Measurements from ENCODE around the gene RPL11.
"Not testable (repeated sequence)": the region's sequence is repeated elsewhere in the genome, so short reads cannot be mapped to it uniquely, and the experiment has no call there.

RPL11 gene

DNA sequence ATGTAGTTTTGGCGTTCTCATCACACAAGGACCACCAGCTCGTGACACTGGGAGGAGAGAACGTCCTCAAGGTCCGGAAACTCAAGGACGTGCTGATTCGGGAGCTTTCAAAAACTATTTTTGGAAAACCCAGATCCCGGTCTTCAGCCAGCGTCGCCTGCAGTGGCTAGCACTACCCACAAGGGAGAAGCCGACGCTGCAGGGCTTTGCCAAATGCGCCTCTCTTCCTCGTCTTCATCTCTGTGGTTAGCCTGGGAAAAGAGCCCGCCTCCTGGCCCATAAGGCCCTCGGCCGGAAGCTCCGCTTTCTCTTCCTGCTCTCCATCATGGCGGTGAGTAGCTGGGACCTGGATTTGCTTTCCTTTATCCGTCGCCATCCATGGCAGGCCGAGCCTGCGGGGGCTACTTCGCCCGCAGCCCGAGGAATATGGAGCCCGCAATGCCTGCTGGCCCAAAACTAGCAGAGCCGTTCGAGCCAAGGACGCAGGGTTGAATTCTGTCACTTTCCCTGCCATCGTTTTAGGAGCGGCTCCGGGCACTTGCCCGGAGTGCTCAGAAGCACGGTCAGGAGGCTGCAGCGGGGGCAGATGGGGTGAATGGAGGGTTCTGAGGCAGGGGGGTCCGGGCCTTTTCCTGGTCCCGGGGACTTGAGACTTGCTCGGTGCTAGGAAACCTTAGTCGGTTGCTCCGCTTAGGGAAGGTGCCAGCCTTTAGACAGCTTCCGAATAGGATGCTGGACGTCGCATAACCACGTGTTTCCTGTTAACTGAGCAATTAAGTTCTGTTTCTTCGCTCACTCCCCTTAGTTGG is at the start of gene RPL11:
Gene RPL11 (plus strand): TSS at position 308 of the 809 bp plus-strand sequence. CDS start 18 bp downstream, at position 326.
- Histone ChIP-seq H3K27me3 (ENCODE audit: low read depth) (no peaks in the 10 kb centered on the region), H3K4me1 (peaks cover 11% of the 10 kb centered on the region), H3K4me3 (peak within 1 kb of the TSS; percentile 100), H3K9me3 (peaks cover 3% of the 10 kb centered on the region; the same call in 1 of the 2 replicates), H3K36me3 (replicated peaks) (peaks cover 50% of the 10 kb centered on the region)
- in situ Hi-C loops (cut with MboI; ENCODE audit: low sequenced_read_pairs), result no loop called here
- DNase-seq (ENCODE audit: low spot score in 2 of 2), result peak; percentile 94 to 95

- no peaks in the 10 kb centered on the region for H3K27me3 ChIP-seq (ENCODE audit: low read depth)
- in situ Hi-C loops (cut with MboI; ENCODE audit: low sequenced_read_pairs), result no loop called here
- no peak for DNase-seq (ENCODE audit: low spot score in 2 of 2)
- no peaks in the 10 kb centered on the region for H3K36me3 ChIP-seq (replicated peaks)
- no peaks in the 10 kb centered on the region for H3K4me1 ChIP-seq
- H3K9me3 ChIP-seq, result no peaks in the 10 kb centered on the region
- no peak overlapping the region for H3K4me3 ChIP-seq
Observed at GRCh38 chr1:23643736-23644554, 47.7 kb upstream of the RPL11 start.

DNA sequence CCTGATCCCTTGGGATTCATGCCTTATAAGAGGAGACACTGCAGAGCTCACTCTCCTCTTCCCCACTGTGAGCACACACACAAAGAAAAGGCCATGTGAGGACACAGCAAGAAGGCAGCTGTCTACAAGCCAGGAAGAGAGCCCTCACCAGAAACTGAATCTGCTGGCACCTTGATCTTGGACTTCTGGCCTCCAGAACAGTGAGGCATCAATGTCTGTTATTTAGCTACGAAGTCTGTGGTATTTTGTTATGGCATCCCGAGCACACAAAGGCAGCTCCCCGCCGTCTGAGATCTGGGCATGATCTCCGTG is 47.1 kb upstream of the RPL11 start:
- no peaks in the 10 kb centered on the region for H3K36me3 ChIP-seq (replicated peaks)
- H3K4me3 ChIP-seq, result no peak overlapping the region
- in situ Hi-C loops (cut with MboI; ENCODE audit: low sequenced_read_pairs), result no loop called here
- H3K4me1 ChIP-seq, result no peaks in the 10 kb centered on the region
- no peaks in the 10 kb centered on the region for H3K27me3 ChIP-seq (ENCODE audit: low read depth)
- no peak for DNase-seq (ENCODE audit: low spot score in 2 of 2)
- H3K9me3 ChIP-seq, result no peaks in the 10 kb centered on the region

DNA sequence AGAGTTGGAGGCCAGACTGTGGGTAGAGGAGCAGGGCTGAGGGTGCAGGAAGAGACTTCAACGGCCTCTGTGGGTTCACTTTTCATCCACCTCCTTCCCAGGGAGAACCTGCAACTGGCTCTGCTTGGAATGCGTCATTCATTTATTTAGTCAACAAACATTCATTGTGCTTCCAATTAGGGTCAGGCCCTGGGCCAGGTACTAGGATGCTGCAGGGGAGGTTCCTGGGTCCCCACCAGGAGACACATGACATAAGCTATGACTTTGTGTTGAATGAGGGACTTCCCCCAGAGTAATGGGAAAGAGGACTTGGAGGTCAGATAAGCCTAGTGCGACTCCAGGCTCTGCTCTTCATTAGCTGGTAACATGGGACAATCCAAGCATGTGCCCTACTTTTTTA is 46.3 kb upstream of the RPL11 start:
- Histone ChIP-seq H3K9me3 (no peaks in the 10 kb centered on the region), H3K36me3 (replicated peaks) (no peaks in the 10 kb centered on the region), H3K4me1 (no peaks in the 10 kb centered on the region), H3K4me3 (no peak overlapping the region), H3K27me3 (ENCODE audit: low read depth) (peaks cover 3% of the 10 kb centered on the region; the same call in 1 of the 2 replicates)
- in situ Hi-C loops (cut with MboI; ENCODE audit: low sequenced_read_pairs), result no loop called here
- no peak for DNase-seq (ENCODE audit: low spot score in 2 of 2)

DNA sequence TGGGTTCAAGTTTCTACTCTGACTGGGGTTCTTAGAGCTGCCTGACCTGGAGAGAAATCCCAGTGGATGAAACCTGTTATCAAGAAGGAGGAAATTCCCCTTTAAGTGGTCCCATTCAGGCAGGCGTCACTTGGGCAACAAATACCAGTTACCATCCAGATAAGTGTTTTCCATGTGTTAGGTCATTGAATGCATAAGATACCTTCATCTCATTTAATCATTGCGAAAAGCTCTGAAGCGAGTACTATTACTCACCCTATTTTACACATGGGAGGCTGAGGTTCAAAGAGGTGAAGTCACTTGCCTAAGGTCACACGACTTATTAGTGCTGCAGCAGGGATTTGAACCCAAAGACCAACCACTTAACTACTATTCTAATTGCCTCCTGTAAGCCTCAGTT is 45.5 kb upstream of the RPL11 start:
- H3K27me3 ChIP-seq (ENCODE audit: low read depth), result peaks cover 5% of the 10 kb centered on the region; the same call in 1 of the 2 replicates
- no peaks in the 10 kb centered on the region for H3K36me3 ChIP-seq (replicated peaks)
- no peak for DNase-seq (ENCODE audit: low spot score in 2 of 2)
- no peaks in the 10 kb centered on the region for H3K9me3 ChIP-seq
- no peaks in the 10 kb centered on the region for H3K4me1 ChIP-seq
- in situ Hi-C loops (cut with MboI; ENCODE audit: low sequenced_read_pairs), result no loop called here
- H3K4me3 ChIP-seq, result no peak overlapping the region

DNA sequence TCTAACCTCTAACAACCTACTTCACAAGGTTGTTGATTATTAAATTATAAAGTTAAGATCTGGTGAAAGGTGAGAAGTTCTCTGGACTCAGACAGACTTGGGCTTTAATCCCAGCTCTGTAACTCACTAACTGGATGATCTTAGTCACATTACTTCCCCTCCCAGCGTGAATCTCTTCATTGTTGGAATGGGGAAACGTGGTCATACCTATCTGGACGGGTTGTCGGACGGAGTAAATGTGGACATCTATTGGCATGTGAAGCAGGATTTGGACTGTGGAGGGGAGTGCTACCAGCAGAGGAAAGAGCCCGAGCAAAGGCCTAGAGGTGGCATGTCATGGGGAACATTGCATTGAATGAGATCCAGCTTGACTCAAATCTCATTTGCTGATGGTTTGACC is 45.1 kb upstream of the RPL11 start:
- in situ Hi-C loops (cut with MboI; ENCODE audit: low sequenced_read_pairs), result no loop called here
- Histone ChIP-seq H3K36me3 (replicated peaks) (no peaks in the 10 kb centered on the region), H3K4me3 (no peak overlapping the region), H3K4me1 (no peaks in the 10 kb centered on the region), H3K27me3 (ENCODE audit: low read depth) (peaks cover 5% of the 10 kb centered on the region; the same call in 1 of the 2 replicates), H3K9me3 (no peaks in the 10 kb centered on the region)
- DNase-seq (ENCODE audit: low spot score in 2 of 2), result no peak

GRCh38 chr1:23648576-23648975 is 43.0 kb upstream of the RPL11 start:
- in situ Hi-C loops (cut with MboI; ENCODE audit: low sequenced_read_pairs), result no loop called here
- Histone ChIP-seq H3K4me3 (no peak overlapping the region), H3K9me3 (no peaks in the 10 kb centered on the region)

DNA sequence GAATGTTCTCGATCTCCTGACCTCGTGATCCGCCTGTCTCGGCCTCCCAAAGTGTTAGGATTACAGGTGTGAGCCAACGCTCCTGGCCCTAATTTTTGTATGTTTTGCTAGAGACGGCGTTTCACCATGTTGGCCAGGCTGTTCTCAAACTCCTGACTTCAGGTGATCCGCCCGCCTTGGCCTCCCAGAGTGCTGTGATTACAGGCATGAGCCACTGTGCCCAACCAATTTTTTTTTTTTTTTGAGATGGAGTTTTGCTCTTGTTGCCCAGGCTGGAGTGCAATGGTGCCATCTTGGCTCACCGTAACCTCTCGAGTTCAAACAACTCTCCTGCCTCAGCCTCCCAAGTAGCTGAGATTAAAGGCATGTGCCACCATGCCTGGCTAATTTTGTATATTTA is 42.4 kb upstream of the RPL11 start:
- H3K27me3 ChIP-seq (ENCODE audit: low read depth), result not testable (repeated sequence)

More at GRCh38 chr1:23648576-23648975, 43.0 kb upstream of the RPL11 start:
- H3K36me3 ChIP-seq (replicated peaks), result no peaks in the 10 kb centered on the region
- no peaks in the 10 kb centered on the region for H3K4me1 ChIP-seq
- DNase-seq (ENCODE audit: low spot score in 2 of 2), result no peak
- peaks cover 5% of the 10 kb centered on the region; the same call in 1 of the 2 replicates for H3K27me3 ChIP-seq (ENCODE audit: low read depth)

GRCh38 chr1:23650344-23650990 is 41.1 kb upstream of the RPL11 start:
- Histone ChIP-seq H3K9me3 (no peaks in the 10 kb centered on the region), H3K4me3 (no peak overlapping the region), H3K4me1 (no peaks in the 10 kb centered on the region), H3K27me3 (ENCODE audit: low read depth) (peaks cover 5% of the 10 kb centered on the region; the same call in 1 of the 2 replicates), H3K36me3 (replicated peaks) (no peaks in the 10 kb centered on the region)
- DNase-seq (ENCODE audit: low spot score in 2 of 2), result no peak
- in situ Hi-C loops (cut with MboI; ENCODE audit: low sequenced_read_pairs), result no loop called here

More for the DNA sequence above, 42.4 kb upstream of the RPL11 start:
- DNase-seq (ENCODE audit: low spot score in 2 of 2); H3K36me3 ChIP-seq (replicated peaks); H3K9me3 ChIP-seq; in situ Hi-C loops (cut with MboI; ENCODE audit: low sequenced_read_pairs); H3K4me1 ChIP-seq; H3K4me3 ChIP-seq: not testable (repeated sequence)

DNA sequence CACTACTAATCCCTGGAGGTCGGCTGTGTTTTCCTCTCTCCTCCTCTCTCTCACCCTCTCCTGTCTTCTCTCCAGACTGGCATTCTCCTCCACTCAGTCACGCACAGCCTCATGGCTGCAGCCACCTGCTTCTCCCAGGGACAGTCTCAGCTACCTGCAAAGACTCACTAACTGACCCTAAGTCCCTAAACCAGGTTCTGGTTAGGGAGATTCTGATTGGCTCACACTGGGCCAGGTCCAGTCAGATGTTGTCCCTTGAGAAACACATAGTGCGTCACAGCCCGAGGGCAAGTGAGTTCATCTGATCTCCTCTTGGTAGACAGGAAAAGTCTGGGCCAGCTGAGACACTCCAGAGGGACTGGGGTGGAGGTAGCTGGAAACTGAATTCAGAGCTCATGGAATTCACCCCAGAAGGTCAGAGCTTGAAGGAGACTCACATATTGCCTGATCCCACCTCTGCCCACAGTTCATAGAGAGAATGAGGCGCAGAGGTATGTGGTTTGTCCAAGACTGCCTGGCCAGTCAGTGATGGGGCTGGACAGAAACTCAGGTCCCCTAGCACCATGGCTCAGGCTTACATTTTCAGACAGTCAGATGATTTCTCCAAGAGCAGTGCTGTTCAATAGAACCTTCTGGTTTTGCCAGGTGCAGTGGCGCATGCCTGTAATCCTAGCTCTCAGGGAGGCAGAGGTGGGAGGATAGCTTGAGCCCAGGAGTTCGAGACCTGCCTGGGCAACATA is 40.4 kb upstream of the RPL11 start:
- in situ Hi-C loops (cut with MboI; ENCODE audit: low sequenced_read_pairs), result no loop called here
- no peak for DNase-seq (ENCODE audit: low spot score in 2 of 2)
- H3K4me3 ChIP-seq, result no peak overlapping the region
- no peaks in the 10 kb centered on the region for H3K9me3 ChIP-seq
- peaks cover 5% of the 10 kb centered on the region; the same call in 1 of the 2 replicates for H3K27me3 ChIP-seq (ENCODE audit: low read depth)
- no peaks in the 10 kb centered on the region for H3K36me3 ChIP-seq (replicated peaks)
- no peaks in the 10 kb centered on the region for H3K4me1 ChIP-seq

- H3K27me3 ChIP-seq (ENCODE audit: low read depth), result no peaks in the 10 kb centered on the region
- in situ Hi-C loops (cut with MboI; ENCODE audit: low sequenced_read_pairs), result no loop called here
- H3K4me3 ChIP-seq, result no peak overlapping the region
- no peaks in the 10 kb centered on the region for H3K9me3 ChIP-seq
- DNase-seq (ENCODE audit: low spot score in 2 of 2), result peak; percentile 59 to 87
- H3K36me3 ChIP-seq (replicated peaks), result no peaks in the 10 kb centered on the region
- H3K4me1 ChIP-seq, result no peaks in the 10 kb centered on the region
Observed at GRCh38 chr1:23657659-23658275, 33.8 kb upstream of the RPL11 start.

DNA sequence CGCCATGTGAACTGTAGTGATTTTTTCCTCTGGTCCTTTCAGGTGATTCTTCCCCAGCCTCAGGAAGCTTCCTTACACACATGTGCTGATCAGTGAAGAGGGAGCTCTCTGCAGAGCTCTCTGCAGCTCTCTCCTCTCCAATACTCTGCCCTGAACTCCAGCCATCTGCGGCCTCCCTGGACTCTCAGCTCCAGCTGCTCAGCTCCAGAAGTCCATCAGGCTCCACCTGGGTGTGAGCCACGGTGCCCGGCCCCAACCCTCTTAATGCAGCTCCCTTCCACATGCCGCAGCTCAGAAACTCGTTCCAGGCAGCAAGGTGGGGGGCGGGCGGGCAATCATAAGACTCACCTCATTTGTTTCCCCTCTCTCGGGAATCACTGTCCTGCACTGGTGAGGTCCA is 30.9 kb upstream of the RPL11 start:
- in situ Hi-C loops (cut with MboI; ENCODE audit: low sequenced_read_pairs), result no loop called here
- no peak for DNase-seq (ENCODE audit: low spot score in 2 of 2)
- Histone ChIP-seq H3K4me3 (no peak overlapping the region), H3K9me3 (no peaks in the 10 kb centered on the region), H3K27me3 (ENCODE audit: low read depth) (no peaks in the 10 kb centered on the region), H3K4me1 (no peaks in the 10 kb centered on the region), H3K36me3 (replicated peaks) (no peaks in the 10 kb centered on the region)

- DNase-seq (ENCODE audit: low spot score in 2 of 2), result no peak
- in situ Hi-C loops (cut with MboI; ENCODE audit: low sequenced_read_pairs), result no loop called here
- no peaks in the 10 kb centered on the region for H3K9me3 ChIP-seq
Observed at GRCh38 chr1:23661887-23662286, 29.7 kb upstream of the RPL11 start.

More at GRCh38 chr1:23661887-23662286, 29.7 kb upstream of the RPL11 start:
- no peaks in the 10 kb centered on the region for H3K4me1 ChIP-seq
- no peaks in the 10 kb centered on the region for H3K27me3 ChIP-seq (ENCODE audit: low read depth)
- H3K4me3 ChIP-seq, result no peak overlapping the region
- H3K36me3 ChIP-seq (replicated peaks), result no peaks in the 10 kb centered on the region
